ENCODE data around the gene USH2A. TPM values are rescaled to one million over a fixed set of nuclear protein-coding genes. Genes with fewer than 3 reads are reported as not detected.

Gene USH2A
- total RNA-seq, 4 donors from 2014 or later, result 0.39 TPM; not detected in 3

GRCh38 chr1:216140730-216141524, 282.3 kb downstream of the USH2A start:
- TF ChIP-seq POLR2AphosphoS5 (IDR thresholded peaks at IDR 0.05) (no peak), EP300 (IDR thresholded peaks at IDR 0.05) (no peak), CTCF (IDR thresholded peaks at IDR 0.05) (no peak), POLR2A (IDR thresholded peaks at IDR 0.05) (no peak)
- no peaks in the 10 kb centered on the region for H3K9me3 ChIP-seq
- ATAC-seq, result no peak
- no peak overlapping the region for H3K4me3 ChIP-seq
- H3K36me3 ChIP-seq, result no peaks in the 10 kb centered on the region
- 53 to 81% methylated on average over 3 to 4 of the region's 5 CpGs for WGBS, 2 donors (ENCODE audit: low coverage in 1 of 2)
- no peak overlapping the region for H3K27ac ChIP-seq
- H3K27me3 ChIP-seq, result no peaks in the 10 kb centered on the region
- no peaks in the 10 kb centered on the region for H3K4me1 ChIP-seq

GRCh38 chr1:216124192-216124781, 299.0 kb downstream of the USH2A start:
- H3K36me3 ChIP-seq, result no peaks in the 10 kb centered on the region
- TF ChIP-seq CTCF (IDR thresholded peaks at IDR 0.05) (no peak), EP300 (IDR thresholded peaks at IDR 0.05) (no peak), POLR2AphosphoS5 (IDR thresholded peaks at IDR 0.05) (no peak), POLR2A (IDR thresholded peaks at IDR 0.05) (no peak)
- no peaks in the 10 kb centered on the region for H3K4me1 ChIP-seq
- no peak overlapping the region for H3K27ac ChIP-seq
- WGBS, 2 donors (ENCODE audit: low coverage in 1 of 2), result 82 to 85% methylated on average over 3 to 4 of the region's 4 CpGs
- no peak overlapping the region for H3K4me3 ChIP-seq
- no peaks in the 10 kb centered on the region for H3K9me3 ChIP-seq
- no peak for ATAC-seq
- H3K27me3 ChIP-seq, result no peaks in the 10 kb centered on the region

- Histone ChIP-seq H3K4me3 (no peak overlapping the region), H3K36me3 (no peaks in the 10 kb centered on the region), H3K27me3 (no peaks in the 10 kb centered on the region), H3K27ac (no peak overlapping the region), H3K4me1 (no peaks in the 10 kb centered on the region), H3K9me3 (no peaks in the 10 kb centered on the region)
- TF ChIP-seq EP300 (IDR thresholded peaks at IDR 0.05) (no peak), POLR2A (IDR thresholded peaks at IDR 0.05) (no peak), POLR2AphosphoS5 (IDR thresholded peaks at IDR 0.05) (no peak)
- WGBS, 2 donors (ENCODE audit: low coverage in 1 of 2), result 0 to 40% methylated on average over 1 of the region's 2 CpGs
- ATAC-seq, result no peak
Observed at GRCh38 chr1:216123446-216124191, 299.6 kb downstream of the USH2A start.

GRCh38 chr1:216119600-216119999, 303.6 kb downstream of the USH2A start:
- no peaks in the 10 kb centered on the region for H3K9me3 ChIP-seq
- no peaks in the 10 kb centered on the region for H3K36me3 ChIP-seq
- no peak overlapping the region for H3K27ac ChIP-seq
- 53 to 81% methylated on average over 2 of the region's 2 CpGs for WGBS, 2 donors (ENCODE audit: low coverage in 1 of 2)
- no peak overlapping the region for H3K4me3 ChIP-seq
- no peaks in the 10 kb centered on the region for H3K4me1 ChIP-seq
- H3K27me3 ChIP-seq, result no peaks in the 10 kb centered on the region
- ATAC-seq, result no peak
- TF ChIP-seq EP300 (IDR thresholded peaks at IDR 0.05) (no peak), POLR2A (IDR thresholded peaks at IDR 0.05) (no peak), POLR2AphosphoS5 (IDR thresholded peaks at IDR 0.05) (no peak), CTCF (IDR thresholded peaks at IDR 0.05) (no peak)

- no peaks in the 10 kb centered on the region for H3K4me1 ChIP-seq
- H3K4me3 ChIP-seq, result no peak overlapping the region
- H3K27ac ChIP-seq, result no peak overlapping the region
- H3K9me3 ChIP-seq, result no peaks in the 10 kb centered on the region
- H3K36me3 ChIP-seq, result no peaks in the 10 kb centered on the region
- TF ChIP-seq POLR2A (IDR thresholded peaks at IDR 0.05) (no peak), CTCF (IDR thresholded peaks at IDR 0.05) (no peak), EP300 (IDR thresholded peaks at IDR 0.05) (no peak), POLR2AphosphoS5 (IDR thresholded peaks at IDR 0.05) (no peak)
- H3K27me3 ChIP-seq, result no peaks in the 10 kb centered on the region
- no peak for ATAC-seq
Observed at GRCh38 chr1:216114180-216114579, 309.1 kb downstream of the USH2A start.

Measured in gastroesophageal sphincter (tissue), 4 donors.